Activated CD8-positive, alpha-beta memory T cell treated with anti-CD3 and anti-CD28 coated beads, Interleukin-2, amount 10 ng/mL, durations not matched to agents 7 days and 5 days (primary cell): ENCODE measurements around the gene ABHD6. TPM values are rescaled to one million over a fixed set of nuclear protein-coding genes. Genes with fewer than 3 reads are reported as not detected.
"Not testable (repeated sequence)": the region's sequence is repeated elsewhere in the genome, so short reads cannot be mapped to it uniquely, and the experiment has no call there.

Source experiments
- ATAC-seq: fragments of 150-1000 bp; cut with Tn5 transposase; one replicate; pipeline ENCODE4 v1.10.0; 2021; ENCODE audit warnings: moderate library complexity
- CTCF ChIA-PET: fragments of 350-600 bp; sonication (Branson Sonifier 250); formaldehyde crosslinking; loops from one replicate; lab custom pipeline; 2021; ENCODE audit warnings: antibody characterized with exemption; lab: Charles Lee
- DNase-seq: peaks from one replicate; pipeline ENCODE4 v3.0.0-alpha.2; 2020
- H3K27ac Mint-ChIP-seq: one replicate; pipeline ENCODE4 v1.8.0; 2021; ENCODE audit warnings: mild to moderate bottlenecking, mixed read lengths
- H3K27me3 Mint-ChIP-seq: one replicate; pipeline ENCODE4 v1.8.0; 2021; ENCODE audit warnings: mixed read lengths
- H3K36me3 Mint-ChIP-seq: one replicate; pipeline ENCODE4 v1.8.0; 2021; ENCODE audit warnings: mild to moderate bottlenecking, mixed read lengths
- H3K4me1 Mint-ChIP-seq: one replicate; pipeline ENCODE4 v1.8.0; 2021; ENCODE audit warnings: mixed read lengths
- H3K4me3 Mint-ChIP-seq: one replicate; pipeline ENCODE4 v1.8.0; 2021; ENCODE audit warnings: mild to moderate bottlenecking, moderate library complexity, mixed read lengths
- H3K9me3 Mint-ChIP-seq: one replicate; pipeline ENCODE4 v1.8.0; 2022; ENCODE audit warnings: low read depth, mixed read lengths
- total RNA-seq, 2 experiments: library from RNA; stranded (reverse); gene quantifications; one replicate each; pipeline ENCODE4 v1.2.3, GENCODE V29; 2021

Gene ABHD6
- total RNA-seq, 2 experiments from 2014 or later: 5.0 to 7.3 TPM

DNA sequence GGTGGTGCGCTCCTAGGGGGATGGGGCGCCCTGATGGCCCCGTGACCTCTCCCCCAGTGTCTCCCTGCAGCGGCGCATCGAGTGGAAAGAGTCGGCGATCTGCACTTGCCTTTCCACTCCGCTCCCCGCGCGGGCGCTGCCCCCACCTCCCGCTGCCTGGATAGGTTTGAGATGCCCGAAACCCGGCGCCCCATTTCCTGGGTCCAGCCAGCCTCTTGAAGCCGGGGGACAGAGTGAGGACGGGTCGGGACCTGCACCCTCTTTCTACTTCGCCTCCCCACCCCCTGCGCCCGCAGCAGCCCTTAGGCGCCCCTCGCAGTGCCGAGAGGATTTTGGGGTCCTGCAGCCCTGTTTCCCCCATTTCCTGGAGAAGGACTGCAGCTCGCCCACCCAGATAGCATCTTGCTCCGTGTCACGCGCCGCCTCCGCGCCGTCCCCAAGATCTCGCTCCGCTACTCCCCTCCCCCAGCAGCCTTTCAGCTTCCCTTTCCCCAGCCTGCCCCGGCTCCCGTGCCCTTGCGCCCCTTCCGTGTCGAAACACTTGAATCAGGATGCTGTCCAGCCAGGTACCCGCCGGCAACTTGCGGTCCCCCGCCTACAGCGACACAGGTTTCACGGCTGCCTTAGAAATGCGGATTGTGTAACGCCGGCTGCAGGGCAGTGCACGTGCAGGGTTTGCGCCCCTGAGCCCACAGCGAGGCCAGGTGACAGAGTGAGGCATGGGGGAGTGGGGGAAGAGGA lies 519 bp downstream of the ABHD6 start:
- peak; percentile 76 for DNase-seq
- Mint-ChIP-seq H3K27me3 (peaks cover 30% of the 10 kb centered on the region), H3K36me3 (peaks cover 2% of the 10 kb centered on the region), H3K27ac (peak overlapping the region; percentile 42), H3K4me3 (peak overlapping the region; percentile 85), H3K9me3 (no peaks in the 10 kb centered on the region), H3K4me1 (peaks cover 16% of the 10 kb centered on the region)
- ATAC-seq: peak; percentile 64
- CTCF ChIA-PET: interaction anchor here (0.6 to 2.5 kb wide), 10 partner anchors 21 to 459 kb away, joined by 3 to 29 read pairs (median 4); partner anchors contain the start of genes DNASE1L3, HTD2 and RPP14

DNA sequence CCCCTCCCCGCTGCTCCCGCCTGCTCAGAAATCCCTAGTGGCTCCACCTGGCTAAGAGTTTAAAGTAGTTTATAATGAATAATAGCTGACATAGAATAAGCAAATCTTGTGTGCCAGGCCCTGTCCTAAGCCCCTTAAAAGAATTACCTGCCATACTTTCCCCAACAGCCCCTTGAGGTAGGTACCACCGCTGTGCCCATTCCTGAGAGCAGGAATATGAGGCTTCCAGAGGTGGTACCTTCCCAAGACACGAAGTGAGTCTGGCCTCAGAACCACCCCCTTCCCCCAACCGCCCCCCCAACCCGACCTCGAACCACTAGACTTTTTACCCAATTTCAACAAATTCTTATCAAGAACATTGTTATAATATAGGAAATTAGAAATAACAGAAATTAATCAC lies 1.2 kb downstream of the ABHD6 start:
- peak overlapping the region; percentile 85 for H3K4me3 Mint-ChIP-seq
- CTCF ChIA-PET: interaction anchor here (0.6 to 2.5 kb wide), 9 partner anchors 13 to 458 kb away, joined by 3 to 29 read pairs (median 4); partner anchors contain the start of genes DNASE1L3, HTD2 and RPP14
- no peaks in the 10 kb centered on the region for H3K9me3 Mint-ChIP-seq
- H3K4me1 Mint-ChIP-seq: peaks cover 16% of the 10 kb centered on the region
- no peak for DNase-seq
- H3K27ac Mint-ChIP-seq: no peak overlapping the region
- H3K27me3 Mint-ChIP-seq: peaks cover 26% of the 10 kb centered on the region
- ATAC-seq: no peak
- H3K36me3 Mint-ChIP-seq: peaks cover 2% of the 10 kb centered on the region

DNA sequence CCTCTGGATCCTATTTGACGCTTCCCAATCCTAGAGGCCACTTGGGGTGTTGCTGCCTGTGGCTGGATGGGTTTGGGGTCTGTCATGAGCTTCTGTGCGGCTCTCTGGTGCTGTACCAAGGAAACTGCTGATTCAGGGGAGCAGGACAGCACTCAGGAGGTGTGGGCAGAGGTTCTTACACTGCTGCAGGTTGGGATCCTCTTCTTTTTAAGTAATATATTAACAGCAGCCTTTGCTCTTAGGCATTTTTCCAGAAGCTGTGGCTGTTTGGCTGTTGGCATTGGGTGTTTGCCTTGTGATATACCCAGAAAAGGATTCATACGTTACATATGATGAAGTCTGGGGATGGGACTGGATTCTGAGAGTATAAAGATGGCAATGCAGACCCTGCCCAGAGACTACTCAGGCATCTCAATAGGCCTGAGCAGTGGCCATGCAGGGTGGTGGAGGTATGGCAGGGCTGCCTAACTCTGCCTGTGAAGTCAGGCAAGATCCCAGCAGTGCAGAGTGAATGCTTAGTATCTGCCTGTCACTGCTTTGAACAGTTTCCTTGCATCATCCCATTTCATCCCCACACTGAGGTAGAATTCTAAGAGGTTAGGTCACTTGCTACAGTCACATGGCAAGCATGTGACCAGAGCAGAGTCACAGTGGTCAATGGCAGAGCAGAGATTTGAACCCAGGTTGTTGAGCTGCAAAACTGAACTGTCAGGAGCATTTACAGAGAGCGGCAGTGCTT lies 3.9 kb downstream of the ABHD6 start:
- H3K27ac Mint-ChIP-seq: no peak overlapping the region
- H3K9me3 Mint-ChIP-seq: no peaks in the 10 kb centered on the region

GRCh38 chr3:58242340-58242739 lies 4.7 kb downstream of the ABHD6 start:
- CTCF ChIA-PET: interaction anchor here (0.9 to 2.0 kb wide), 2 partner anchors 11 to 64 kb away, joined by 3 to 9 read pairs; partner anchors contain the start of genes HTD2 and RPP14
- peaks cover 2% of the 10 kb centered on the region for H3K36me3 Mint-ChIP-seq
- H3K27me3 Mint-ChIP-seq: peaks cover 5% of the 10 kb centered on the region
- DNase-seq (no peak), ATAC-seq (no peak)
- no peak overlapping the region for H3K4me3 Mint-ChIP-seq
- no peak overlapping the region for H3K27ac Mint-ChIP-seq
- H3K9me3 Mint-ChIP-seq: no peaks in the 10 kb centered on the region
- peaks cover 12% of the 10 kb centered on the region for H3K4me1 Mint-ChIP-seq

More for the DNA sequence above, 3.9 kb downstream of the ABHD6 start:
- Mint-ChIP-seq H3K4me3 (no peak overlapping the region), H3K4me1 (peaks cover 16% of the 10 kb centered on the region), H3K27me3 (peaks cover 6% of the 10 kb centered on the region), H3K36me3 (peaks cover 2% of the 10 kb centered on the region)
- no peak for ATAC-seq
- DNase-seq: no peak
- CTCF ChIA-PET: interaction anchor here (0.9 to 2.0 kb wide), 2 partner anchors 12 to 65 kb away, joined by 3 to 9 read pairs; partner anchors contain the start of genes HTD2 and RPP14

DNA sequence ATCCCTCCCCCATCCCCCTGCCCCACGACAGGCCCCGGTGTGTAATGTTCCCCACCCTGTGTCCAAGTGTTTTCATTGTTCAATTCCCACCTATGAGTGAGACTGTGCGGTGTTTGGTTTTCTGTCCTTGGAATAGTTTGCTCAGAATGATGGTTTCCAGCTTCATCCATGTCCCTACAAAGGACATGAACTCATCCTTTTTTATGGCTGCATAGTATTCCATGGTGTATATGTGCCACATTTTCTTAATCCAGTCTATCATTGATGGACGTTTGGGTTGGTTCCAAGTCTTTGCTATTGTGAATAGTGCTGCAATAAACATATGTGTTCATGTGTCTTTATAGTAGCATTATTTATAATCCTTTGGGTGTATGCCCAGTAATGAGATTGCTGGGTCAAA lies 5.3 kb downstream of the ABHD6 start:
- not testable (repeated sequence) for H3K36me3 Mint-ChIP-seq, H3K27me3 Mint-ChIP-seq, H3K4me3 Mint-ChIP-seq, H3K27ac Mint-ChIP-seq, DNase-seq, H3K9me3 Mint-ChIP-seq, ATAC-seq
- peaks cover 12% of the 10 kb centered on the region for H3K4me1 Mint-ChIP-seq
- CTCF ChIA-PET: interaction anchor here (2.0 kb wide), 1 partner anchor 63 kb away, joined by 9 read pairs; the partner anchor contains the start of genes HTD2 and RPP14

DNA sequence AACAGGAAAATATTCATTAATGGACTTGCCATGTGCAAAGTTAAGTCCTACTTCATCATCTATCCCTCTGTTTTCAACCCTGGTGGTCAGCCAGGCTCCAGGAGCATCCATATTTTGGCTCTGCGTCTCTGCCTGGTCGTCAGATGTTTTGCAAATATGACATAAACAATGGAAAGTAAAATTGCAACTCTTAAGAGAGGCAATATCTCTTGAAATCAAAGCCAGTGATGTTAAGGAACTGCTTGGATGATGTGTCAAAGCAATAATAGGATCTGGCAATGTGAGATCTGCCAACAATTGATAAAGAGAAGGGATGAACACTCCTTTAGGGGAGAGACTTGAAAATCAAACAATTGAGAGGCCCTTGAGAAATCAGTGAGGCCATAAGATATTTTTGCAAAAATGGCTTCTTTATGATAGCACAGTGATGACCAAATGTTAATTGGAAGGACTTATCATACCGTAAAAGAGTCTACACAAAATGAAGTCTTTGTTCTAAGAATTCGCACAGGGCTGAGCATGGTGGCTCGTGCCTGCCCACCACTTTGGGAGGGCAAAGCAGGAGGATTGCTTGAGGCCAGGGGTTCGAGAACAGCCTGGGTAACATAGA lies 6.5 kb downstream of the ABHD6 start:
- Mint-ChIP-seq H3K9me3 (no peaks in the 10 kb centered on the region), H3K27me3 (peaks cover 5% of the 10 kb centered on the region), H3K4me1 (peaks cover 4% of the 10 kb centered on the region), H3K4me3 (no peak overlapping the region), H3K36me3 (peaks cover 2% of the 10 kb centered on the region), H3K27ac (no peak overlapping the region)
- no peak for DNase-seq
- CTCF ChIA-PET: no interaction called here
- ATAC-seq: no peak

GRCh38 chr3:58246148-58247047 lies 8.8 kb downstream of the ABHD6 start:
- no peak overlapping the region for H3K4me3 Mint-ChIP-seq
- peaks cover 4% of the 10 kb centered on the region for H3K27me3 Mint-ChIP-seq
- DNase-seq (no peak), ATAC-seq (no peak)
- no peaks in the 10 kb centered on the region for H3K9me3 Mint-ChIP-seq
- no peak overlapping the region for H3K27ac Mint-ChIP-seq
- CTCF ChIA-PET: no interaction called here
- H3K36me3 Mint-ChIP-seq: no peaks in the 10 kb centered on the region
- peaks cover 4% of the 10 kb centered on the region for H3K4me1 Mint-ChIP-seq

- Mint-ChIP-seq H3K9me3 (no peaks in the 10 kb centered on the region), H3K36me3 (no peaks in the 10 kb centered on the region), H3K27me3 (peaks cover 2% of the 10 kb centered on the region), H3K27ac (no peak overlapping the region), H3K4me3 (no peak overlapping the region), H3K4me1 (peaks cover 18% of the 10 kb centered on the region)
- ATAC-seq: no peak
- CTCF ChIA-PET: no interaction called here
- DNase-seq: no peak
Measured at GRCh38 chr3:58249358-58250092, 11.9 kb downstream of the ABHD6 start.

DNA sequence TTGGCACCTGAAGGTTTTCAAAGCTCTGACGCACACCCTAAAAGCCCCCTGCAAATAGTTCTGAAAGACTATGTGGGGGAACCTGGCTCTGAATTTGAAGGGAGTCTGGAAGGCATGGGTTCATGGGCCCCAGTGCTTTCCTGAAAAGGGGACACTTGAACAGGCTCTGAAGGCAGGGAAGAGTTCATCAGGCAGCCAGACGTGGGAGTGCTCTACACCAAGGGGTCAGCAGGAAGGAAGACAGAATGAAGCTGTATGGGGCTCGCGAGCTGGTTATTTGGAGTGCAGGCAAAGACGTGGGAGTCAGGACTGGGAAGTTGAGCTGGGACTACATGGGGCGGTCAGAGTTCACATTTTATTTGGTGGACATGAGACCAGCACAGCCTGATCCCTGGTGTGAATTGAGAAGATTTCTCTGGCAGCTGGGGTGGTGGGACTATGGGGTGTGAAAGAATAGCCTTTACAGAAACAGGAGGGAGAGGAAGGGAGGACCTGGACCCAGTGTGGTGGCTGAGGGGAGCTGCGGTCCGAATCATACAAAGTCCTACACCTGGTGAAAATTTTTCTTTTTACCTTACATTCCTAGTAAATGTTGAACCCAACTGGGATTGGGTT lies 12.6 kb downstream of the ABHD6 start:
- no peak overlapping the region for H3K27ac Mint-ChIP-seq
- no peaks in the 10 kb centered on the region for H3K36me3 Mint-ChIP-seq
- DNase-seq: no peak

DNA sequence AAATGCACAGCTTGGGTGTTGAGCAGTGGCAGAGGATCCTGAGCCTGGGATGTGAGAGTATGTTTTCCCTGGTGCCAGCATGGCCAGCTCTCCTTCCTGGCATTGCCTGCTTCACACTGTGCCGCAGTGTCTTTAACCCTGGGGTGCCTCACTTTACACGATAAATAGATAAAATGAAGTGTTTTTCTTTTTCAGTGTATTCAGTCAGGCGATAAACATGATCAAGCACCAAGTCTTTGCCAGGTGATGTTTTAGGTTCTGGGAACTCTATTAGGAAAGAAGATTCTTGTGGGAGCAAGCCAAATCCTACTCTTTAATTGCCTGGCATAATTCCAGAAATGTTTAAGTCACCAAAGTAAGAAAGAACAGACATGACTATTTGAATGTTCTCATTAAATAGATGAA lies 14.0 kb downstream of the ABHD6 start:
- peaks cover 18% of the 10 kb centered on the region for H3K4me1 Mint-ChIP-seq
- CTCF ChIA-PET: interaction anchor here (1.4 kb wide), 1 partner anchor 54 kb away, joined by 4 read pairs; the partner anchor contains the start of genes HTD2 and RPP14

More for the DNA sequence above, 12.6 kb downstream of the ABHD6 start:
- Mint-ChIP-seq H3K9me3 (no peaks in the 10 kb centered on the region), H3K27me3 (peaks cover 2% of the 10 kb centered on the region), H3K4me3 (no peak overlapping the region), H3K4me1 (peaks cover 18% of the 10 kb centered on the region)
- CTCF ChIA-PET: interaction anchor here (1.4 kb wide), 1 partner anchor 56 kb away, joined by 4 read pairs; the partner anchor contains the start of genes HTD2 and RPP14
- ATAC-seq: no peak

DNA sequence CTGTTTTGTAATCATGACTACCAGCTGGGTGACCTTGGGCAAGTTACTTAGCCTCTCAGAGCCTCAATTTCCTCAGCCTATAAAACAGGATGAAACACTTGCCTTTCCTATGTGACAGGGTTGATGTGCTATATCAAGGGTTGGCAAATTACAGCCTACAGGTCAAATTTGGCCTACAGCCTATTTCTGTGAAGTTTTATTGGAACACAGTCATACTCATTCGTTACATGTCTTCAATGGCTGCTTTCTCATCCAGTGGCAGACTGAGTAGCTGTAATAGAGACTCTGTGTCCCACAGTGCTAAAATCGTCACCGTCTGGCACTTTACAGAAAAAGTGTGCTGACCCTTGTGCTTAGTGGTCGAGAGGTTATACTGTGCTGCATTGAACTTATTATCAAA lies 16.6 kb downstream of the ABHD6 start:
- Mint-ChIP-seq H3K27ac (no peak overlapping the region), H3K9me3 (no peaks in the 10 kb centered on the region), H3K27me3 (peaks cover 2% of the 10 kb centered on the region), H3K36me3 (no peaks in the 10 kb centered on the region), H3K4me1 (peaks cover 18% of the 10 kb centered on the region), H3K4me3 (no peak overlapping the region)
- DNase-seq (no peak), ATAC-seq (no peak)
- CTCF ChIA-PET: interaction anchor here (1.1 kb wide), 2 partner anchors 12 to 66 kb away, joined by 3 read pairs; no protein-coding TSS in a partner anchor

More for the DNA sequence above, 14.0 kb downstream of the ABHD6 start:
- H3K27me3 Mint-ChIP-seq: peaks cover 2% of the 10 kb centered on the region
- DNase-seq (no peak), ATAC-seq (no peak)
- no peak overlapping the region for H3K4me3 Mint-ChIP-seq
- H3K27ac Mint-ChIP-seq: no peak overlapping the region
- H3K9me3 Mint-ChIP-seq: no peaks in the 10 kb centered on the region
- H3K36me3 Mint-ChIP-seq: no peaks in the 10 kb centered on the region
